A549 (cell line): Measurements from ENCODE around the gene BATF. TPM values are rescaled to one million over a fixed set of nuclear protein-coding genes. Genes with fewer than 3 reads are reported as not detected.

ENCODE experiments used
- ATAC-seq, 2 experiments: fragments of 200-7000 bp in 1 of 2; fragments of >200 bp in 1 of 2; cut with Nextera tagmentation in 1 of 2; cut with Tn5 transposase in 1 of 2; 3 replicates each; pipeline versions ENCODE4 v1.8.0 to v1.9.1; 2018 to 2020; ENCODE audit warnings: mild to moderate bottlenecking in 1 of 2, moderate library complexity in 1 of 2
- CTCF ChIA-PET: fragments of 300-600 bp; sonication (Branson Sonifier 250); formaldehyde crosslinking; extraction: SDS; loops from one replicate; lab custom pipeline; 2021; ENCODE audit warnings: antibody characterized with exemption, inconsistent platforms; lab: Yijun Ruan, JAX
- POLR2A ChIA-PET: fragments of 350-600 bp; formaldehyde crosslinking; extraction: SDS; loops from one replicate; lab custom pipeline; 2021; ENCODE audit warnings: antibody characterized with exemption, inconsistent platforms; lab: Yijun Ruan, JAX
- DNase-seq, 2 experiments: peaks; one replicate each; pipeline versions ENCODE4 v3.0.0 to v3.0.0-alpha.2; 2011 to 2016; ENCODE audit warnings: low read depth in 1 of 2, low spot score in 1 of 2
- FAIRE-seq: peaks from 2 replicates; lab custom pipeline; 2011; peaks lifted over from hg19 to GRCh38; lab: Jason Lieb, UNC
- H3K27ac ChIP-seq, 2 experiments: fragments of >200 bp; sonication (Bioruptor Twin); formaldehyde crosslinking; 3 replicates each; pipeline ENCODE4 v1.5.1; 2016 to 2017
- H3K4me1 ChIP-seq: fragments of >200 bp; sonication (Bioruptor Twin); formaldehyde crosslinking; 3 replicates; pipeline ENCODE4 v1.6.1; 2016
- H3K4me2 ChIP-seq: fragments of >200 bp; sonication (Bioruptor Twin); formaldehyde crosslinking; 3 replicates; pipeline ENCODE4 v1.6.1; 2016
- H3K4me3 ChIP-seq: fragments of >200 bp; sonication (Bioruptor Twin); formaldehyde crosslinking; 3 replicates; pipeline ENCODE4 v1.5.1; 2016
- H3K9me3 ChIP-seq: fragments of >200 bp; sonication (Bioruptor Twin); formaldehyde crosslinking; 3 replicates; pipeline ENCODE4 v1.6.1; 2016
- FOSL2 ChIP-seq, 2 experiments: fragments of 450-650 bp in 1 of 2; fragments of >200 bp in 1 of 2; sonication (Bioruptor Twin) in 1 of 2; formaldehyde crosslinking; IDR thresholded peaks; 2 replicates each; pipeline versions ENCODE4 v1.5.0 to v1.6.1; 2016 to 2020; ENCODE audit warnings: mild to moderate bottlenecking in 1 of 2, moderate library complexity in 1 of 2
- FOXS1 ChIP-seq: fragments of 250-450 bp; sonication (Bioruptor Pico); IDR thresholded peaks from 2 replicates; pipeline ENCODE4 v1.5.0; 2020; ENCODE audit warnings: mild to moderate bottlenecking, moderate library complexity
- HOXB13 ChIP-seq: fragments of 250-450 bp; sonication (Bioruptor Pico); IDR thresholded peaks from 2 replicates; pipeline ENCODE4 v1.5.0; 2020; ENCODE audit warnings: low read depth, mild to moderate bottlenecking, moderate library complexity
- KDM5A ChIP-seq: fragments of 200-600 bp; sonication (generic); IDR thresholded peaks from 2 replicates; pipeline ENCODE4 v1.6.1; 2016; ENCODE audit warnings: antibody characterized with exemption, mild to moderate bottlenecking
- MYC ChIP-seq: IDR thresholded peaks from 2 replicates; pipeline ENCODE4 v1.6.1; 2012; ENCODE audit warnings: mild to moderate bottlenecking, inconsistent platforms, low read length, improper control_type of control experiment, borderline replicate concordance
- NPAS2 ChIP-seq: fragments of 250-450 bp; sonication (Bioruptor Pico); IDR thresholded peaks from 2 replicates; pipeline ENCODE4 v1.8.0; 2022; ENCODE audit warnings: mild to moderate bottlenecking, moderate library complexity, borderline replicate concordance
- SREBF2 ChIP-seq: fragments of 450-650 bp; IDR thresholded peaks from 2 replicates; pipeline ENCODE4 v1.6.1; 2014; ENCODE audit warnings: mild to moderate bottlenecking, moderate library complexity
- TP53 ChIP-seq: fragments of 250-450 bp; sonication (Bioruptor Pico); IDR thresholded peaks from 2 replicates; pipeline ENCODE4 v1.5.0; 2021; ENCODE audit warnings: mild to moderate bottlenecking, moderate library complexity
- ZC3H11A ChIP-seq: fragments of 450-650 bp; IDR thresholded peaks from 2 replicates; pipeline ENCODE4 v1.6.1; 2014; ENCODE audit warnings: antibody characterized with exemption, mild to moderate bottlenecking
- ZSCAN20 ChIP-seq: fragments of 250-450 bp; sonication (Bioruptor Pico); IDR thresholded peaks from 2 replicates; pipeline ENCODE4 v1.8.0; 2022; ENCODE audit warnings: mild to moderate bottlenecking, moderate library complexity
- WGBS: methylation state at CpG from one replicate; pipeline ENCODE4 v1.1.6; 2017; ENCODE audit errors: missing lambda C conversion rate; 5-methylcytosine and 5-hydroxymethylcytosine counted together
- polyA plus RNA-seq, 4 experiments: library from polyadenylated mRNA; depleted of rRNA in 3 of 4; stranded (reverse); fragments of >200 nt; fragmentation: RNase III in 1 of 4; extraction: RNeasy Plus Mini Kit Qiagen cat#74134 plus additional on column Dnase treatment in 1 of 4; gene quantifications; 2 replicates in 3 of 4; 3 replicates in 1 of 4; pipeline ENCODE4 v1.2.3, GENCODE V29; 2011 to 2017
- TF ChIP-seq, protein P1 (sequence below): fragments of 150-350 bp; IDR thresholded peaks from 2 replicates; pipeline ENCODE4 v1.6.1; 2014; ENCODE audit warnings: low read depth, mild to moderate bottlenecking, low read length
- TF ChIP-seq, protein P2 (sequence below): IDR thresholded peaks from 2 replicates; pipeline ENCODE4 v1.6.1; 2012; ENCODE audit warnings: low read depth, borderline replicate concordance
- TF ChIP-seq, protein P3 (sequence below): fragments of 250-450 bp; sonication (Bioruptor Pico); IDR thresholded peaks from 2 replicates; pipeline ENCODE4 v1.5.0; 2020; ENCODE audit warnings: low read depth, mild to moderate bottlenecking, moderate library complexity
- TF ChIP-seq, protein P4 (sequence below): fragments of 450-650 bp; IDR thresholded peaks from 2 replicates; pipeline ENCODE4 v1.6.1; 2014; ENCODE audit warnings: antibody characterized with exemption

Gene BATF
- polyA plus RNA-seq, 2 of the 4 experiments (the other 2 are of a cell fraction), result not detected

DNA sequence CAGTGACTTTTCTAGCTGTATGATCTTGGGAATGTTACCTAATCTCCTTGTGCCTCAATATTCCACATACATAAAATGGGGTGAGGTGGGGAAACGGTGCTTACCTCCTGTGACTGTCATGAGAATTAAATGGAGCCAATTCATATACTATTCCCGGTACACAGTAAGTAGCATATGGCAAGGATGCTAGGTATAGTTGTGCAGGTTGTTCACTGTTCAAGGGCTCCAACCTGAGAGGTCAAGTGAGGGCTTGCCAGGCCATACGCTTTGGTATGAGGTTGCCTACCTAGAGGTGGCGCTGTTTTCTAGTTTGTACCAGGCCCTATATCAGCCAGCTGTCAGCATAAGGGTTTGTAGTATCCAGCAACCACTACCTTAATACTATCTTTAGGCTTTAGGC lies 3.6 kb upstream of the BATF start (continued):
- TF ChIP-seq, protein P1, sequence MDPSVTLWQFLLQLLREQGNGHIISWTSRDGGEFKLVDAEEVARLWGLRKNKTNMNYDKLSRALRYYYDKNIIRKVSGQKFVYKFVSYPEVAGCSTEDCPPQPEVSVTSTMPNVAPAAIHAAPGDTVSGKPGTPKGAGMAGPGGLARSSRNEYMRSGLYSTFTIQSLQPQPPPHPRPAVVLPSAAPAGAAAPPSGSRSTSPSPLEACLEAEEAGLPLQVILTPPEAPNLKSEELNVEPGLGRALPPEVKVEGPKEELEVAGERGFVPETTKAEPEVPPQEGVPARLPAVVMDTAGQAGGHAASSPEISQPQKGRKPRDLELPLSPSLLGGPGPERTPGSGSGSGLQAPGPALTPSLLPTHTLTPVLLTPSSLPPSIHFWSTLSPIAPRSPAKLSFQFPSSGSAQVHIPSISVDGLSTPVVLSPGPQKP, result no peak
- TF ChIP-seq, protein P2, sequence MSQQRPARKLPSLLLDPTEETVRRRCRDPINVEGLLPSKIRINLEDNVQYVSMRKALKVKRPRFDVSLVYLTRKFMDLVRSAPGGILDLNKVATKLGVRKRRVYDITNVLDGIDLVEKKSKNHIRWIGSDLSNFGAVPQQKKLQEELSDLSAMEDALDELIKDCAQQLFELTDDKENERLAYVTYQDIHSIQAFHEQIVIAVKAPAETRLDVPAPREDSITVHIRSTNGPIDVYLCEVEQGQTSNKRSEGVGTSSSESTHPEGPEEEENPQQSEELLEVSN, result no peak
- TF ChIP-seq HOXB13 (CRISPR knock-in tag) (no peak), NPAS2 (CRISPR knock-in tag) (no peak)

DNA sequence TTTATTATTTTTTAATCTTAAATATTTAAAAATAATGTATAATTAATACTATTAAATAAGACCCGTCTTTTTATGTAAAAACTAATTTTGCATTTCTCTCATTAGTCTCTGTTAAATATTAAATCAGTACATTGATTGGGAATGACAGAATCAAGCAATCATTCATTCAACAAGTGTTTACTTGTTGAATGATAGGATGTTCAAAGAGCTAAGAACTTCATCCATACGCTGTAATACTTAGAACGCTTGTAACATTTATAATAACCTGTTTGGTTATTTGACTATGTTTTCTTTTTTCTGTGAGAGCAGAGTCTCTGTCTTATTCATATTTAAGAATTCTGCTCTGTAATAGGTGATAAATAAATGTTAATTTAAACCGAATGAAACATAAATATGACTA lies 2.9 kb upstream of the BATF start:
- H3K4me3 ChIP-seq, result no peak overlapping the region
- TF ChIP-seq SREBF2 (no peak), ZSCAN20 (CRISPR knock-in tag) (no peak), ZC3H11A (no peak), FOXS1 (CRISPR knock-in tag) (no peak), KDM5A (no peak)
- TF ChIP-seq, protein P3, sequence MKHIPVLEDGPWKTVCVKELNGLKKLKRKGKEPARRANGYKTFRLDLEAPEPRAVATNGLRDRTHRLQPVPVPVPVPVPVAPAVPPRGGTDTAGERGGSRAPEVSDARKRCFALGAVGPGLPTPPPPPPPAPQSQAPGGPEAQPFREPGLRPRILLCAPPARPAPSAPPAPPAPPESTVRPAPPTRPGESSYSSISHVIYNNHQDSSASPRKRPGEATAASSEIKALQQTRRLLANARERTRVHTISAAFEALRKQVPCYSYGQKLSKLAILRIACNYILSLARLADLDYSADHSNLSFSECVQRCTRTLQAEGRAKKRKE, result no peak
- TF ChIP-seq, all 56 proteins: peak for 0
- ChIA-PET POLR2A (no interaction called here), CTCF (interaction anchor here (0.9 to 6.7 kb wide), 10 partner anchors 8 to 212 kb away, joined by 3 to 50 read pairs (median 5); no protein-coding TSS in a partner anchor)
- peaks cover 23% of the 10 kb centered on the region for H3K4me1 ChIP-seq
- no peaks in the 10 kb centered on the region for H3K9me3 ChIP-seq
- FAIRE-seq (no peak), DNase-seq (no peak), ATAC-seq (no peak)
- peak overlapping the region in 1 of 2 experiments; percentile 45; a peak in 2 of 6 replicates for H3K27ac ChIP-seq
- WGBS, result 86% methylated on average over 4 of the region's 4 CpGs
- H3K4me2 ChIP-seq, result no peak overlapping the region; the same call in 2 of the 3 replicates

DNA sequence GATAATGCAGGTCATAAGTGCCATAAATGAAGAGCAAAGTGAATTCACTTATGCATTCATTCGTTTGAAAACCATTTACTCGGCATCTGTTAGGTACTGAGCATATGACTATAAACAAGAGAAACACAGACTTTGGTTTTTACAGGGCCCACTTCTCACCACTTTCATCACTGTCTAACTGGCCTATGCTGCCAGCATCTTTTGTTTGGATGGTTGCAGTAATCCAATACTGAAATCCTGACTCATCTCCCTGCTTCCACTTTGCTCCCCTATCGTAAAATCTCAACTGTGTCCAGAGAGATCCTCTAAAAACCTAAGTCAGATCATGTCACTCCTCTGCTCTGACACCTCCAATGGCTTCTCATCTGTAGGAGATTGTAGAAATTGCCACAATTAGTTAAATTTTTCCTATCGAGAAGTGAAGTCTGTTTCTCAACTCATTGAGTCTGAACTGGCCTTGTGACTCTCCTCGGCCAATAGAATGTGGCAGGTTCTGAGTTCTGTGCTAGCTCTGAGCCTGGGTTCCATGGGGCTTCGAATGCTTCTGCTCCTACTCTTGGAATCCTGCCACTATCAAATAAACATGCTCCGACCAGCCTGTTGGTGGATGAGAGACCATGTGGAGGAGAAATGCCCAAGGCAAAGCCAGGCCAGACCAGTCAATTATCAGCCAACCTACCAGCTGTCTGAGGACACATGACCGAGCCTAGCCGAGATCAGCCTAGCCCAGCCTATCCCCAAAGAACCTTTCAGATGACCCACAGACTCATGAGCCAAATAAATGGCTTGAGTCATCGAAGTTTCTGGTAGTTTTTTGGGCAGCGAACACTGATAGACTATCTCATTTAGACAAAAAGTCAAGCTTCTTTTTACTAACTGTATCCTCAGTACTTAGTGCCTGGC lies 2.2 kb upstream of the BATF start:
- no peak for TF ChIP-seq MYC
- TF ChIP-seq, protein P3, result 0 out of 2 replicates have a peak, but pooled peaks have one; percentile 36
- TF ChIP-seq FOSL2 (IDR thresholded peaks at IDR 0.05), result no peak
- TF ChIP-seq FOSL2 (CRISPR knock-in tag; IDR thresholded peaks at IDR 0.05), result peak; percentile 14; the same call in 1 of the 2 replicates
- TF ChIP-seq, protein P4, sequence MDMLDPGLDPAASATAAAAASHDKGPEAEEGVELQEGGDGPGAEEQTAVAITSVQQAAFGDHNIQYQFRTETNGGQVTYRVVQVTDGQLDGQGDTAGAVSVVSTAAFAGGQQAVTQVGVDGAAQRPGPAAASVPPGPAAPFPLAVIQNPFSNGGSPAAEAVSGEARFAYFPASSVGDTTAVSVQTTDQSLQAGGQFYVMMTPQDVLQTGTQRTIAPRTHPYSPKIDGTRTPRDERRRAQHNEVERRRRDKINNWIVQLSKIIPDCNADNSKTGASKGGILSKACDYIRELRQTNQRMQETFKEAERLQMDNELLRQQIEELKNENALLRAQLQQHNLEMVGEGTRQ, result peak; percentile 53
- no peak for TF ChIP-seq TP53 (CRISPR knock-in tag)
- POLR2A ChIA-PET, result no interaction called here
- peaks cover 23% of the 10 kb centered on the region for H3K4me1 ChIP-seq
- CTCF ChIA-PET, result interaction anchor here (0.7 to 6.7 kb wide), 9 partner anchors 8 to 216 kb away, joined by 3 to 50 read pairs (median 6); no protein-coding TSS in a partner anchor
- FAIRE-seq (no peak), ATAC-seq (peak; percentile 44 to 61; a peak in 3 of 6 replicates), DNase-seq (no peak)
- H3K4me2 ChIP-seq, result peak overlapping the region; percentile 36
- peak overlapping the region; percentile 45 to 57; a peak in 5 of 6 replicates for H3K27ac ChIP-seq
- H3K9me3 ChIP-seq, result no peaks in the 10 kb centered on the region
- H3K4me3 ChIP-seq, result no peak overlapping the region
- 83% methylated on average over 11 of the region's 11 CpGs for WGBS
